NCI-H748 (cell line): ENCODE measurements around the gene NRG2.

Experiments
- DNase-seq: peaks from one replicate; lab custom pipeline; 2025; ENCODE audit not compliant: unreplicated experiment; lab: John Stamatoyannopoulos, UW

NRG2 gene

DNA sequence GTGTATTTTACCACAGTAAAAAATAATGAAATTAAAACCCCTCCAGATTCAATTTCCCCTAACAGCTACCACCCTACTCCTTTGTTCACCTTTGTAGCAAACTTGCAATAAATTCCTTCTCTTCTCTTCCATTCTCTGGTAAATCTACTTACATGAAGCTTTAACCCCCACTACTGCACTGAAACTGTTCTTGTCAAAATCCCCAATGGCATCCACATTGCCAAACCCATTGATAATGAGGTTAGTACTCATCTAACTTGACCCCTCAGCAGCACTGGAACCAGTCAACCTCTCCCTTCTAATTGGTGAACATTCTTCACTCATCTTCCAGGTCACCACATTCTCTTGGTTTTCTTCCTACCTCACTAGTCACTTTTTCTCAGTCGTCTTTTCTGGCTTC is 29.6 kb downstream of the NRG2 start:
- DNase-seq = no peak

DNA sequence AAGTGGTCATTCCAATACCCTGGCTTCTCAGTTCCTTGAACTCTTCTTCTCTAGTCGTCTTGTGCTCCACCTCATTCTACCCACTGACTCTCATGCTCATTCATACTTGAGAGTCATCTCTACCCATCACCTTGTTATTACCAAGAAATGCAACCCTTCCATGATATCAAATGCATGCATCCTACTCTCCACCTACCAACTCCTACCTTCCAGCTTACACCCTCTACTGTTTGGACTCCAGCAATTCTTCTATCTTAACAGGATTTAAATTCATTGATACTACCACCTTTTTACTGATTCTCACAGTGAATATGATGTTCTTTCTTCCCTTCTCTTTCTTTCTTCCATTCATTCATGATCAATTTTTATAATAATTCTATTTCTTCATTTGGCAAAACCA is 30.7 kb downstream of the NRG2 start:
- no peak for DNase-seq

- DNase-seq = no peak
Measured at GRCh38 chr5:140011297-140011802, 31.7 kb downstream of the NRG2 start.

GRCh38 chr5:140010798-140011197 is 32.3 kb downstream of the NRG2 start:
- no peak for DNase-seq

DNA sequence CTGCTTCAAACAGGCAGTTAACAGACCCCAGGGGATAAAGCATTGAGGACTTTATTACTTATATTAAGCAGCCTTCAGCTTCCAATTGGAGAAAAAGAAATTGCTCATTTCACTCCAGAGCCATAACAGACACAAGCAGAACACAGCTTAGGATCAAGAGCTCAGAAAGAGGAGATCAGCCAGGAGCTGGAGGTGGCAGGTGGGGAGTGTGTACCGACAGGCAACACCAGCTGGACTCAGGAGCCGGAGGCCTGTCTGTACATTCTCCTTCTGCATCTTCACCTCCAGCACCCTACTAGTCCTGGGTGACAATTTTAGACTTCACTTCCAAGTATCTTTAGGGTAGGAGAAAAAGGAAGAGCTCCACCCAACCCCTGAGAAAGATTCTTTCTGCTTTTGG is 35.8 kb downstream of the NRG2 start:
- no peak for DNase-seq

DNA sequence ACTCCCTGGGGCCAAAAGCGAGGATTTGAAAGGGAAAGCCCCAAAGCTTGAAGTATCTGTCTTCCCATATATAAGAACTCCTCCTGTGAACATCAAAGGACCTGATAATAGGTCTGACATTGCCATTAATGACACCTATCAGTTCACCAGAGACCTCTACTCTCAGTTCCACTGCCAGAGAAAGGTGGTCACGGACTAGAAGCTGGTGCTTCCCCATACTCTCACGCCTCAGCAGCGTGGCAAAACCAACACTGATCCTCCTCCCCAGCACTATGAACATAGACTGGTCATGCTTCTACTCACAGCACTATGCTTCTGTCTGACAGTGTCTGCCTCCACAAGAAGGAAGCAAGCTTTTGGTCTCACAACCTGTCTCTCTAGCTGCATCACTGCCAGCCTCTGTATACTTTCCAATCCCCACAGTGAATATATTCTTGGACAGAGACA is 37.9 kb downstream of the NRG2 start:
- no peak for DNase-seq

DNA sequence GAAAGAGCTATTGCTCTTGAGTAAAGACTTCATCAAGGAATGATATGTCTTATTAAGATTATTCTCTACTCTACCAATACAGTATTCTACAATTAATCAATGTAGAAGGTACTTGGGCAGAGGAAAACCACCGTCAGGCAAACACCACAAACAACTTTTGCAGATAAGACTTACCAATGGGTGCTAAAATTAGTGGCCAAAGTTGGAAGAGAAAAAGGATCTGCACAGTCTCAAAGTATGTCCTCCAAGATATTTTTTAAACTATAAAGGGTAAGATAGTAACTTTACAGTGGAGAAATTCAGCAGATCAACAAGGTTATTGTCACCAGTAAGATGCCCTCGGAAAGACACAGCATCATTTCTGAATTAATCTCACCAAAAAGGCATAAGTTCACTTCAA is 38.9 kb downstream of the NRG2 start:
- no peak for DNase-seq

- no peak for DNase-seq
Measured at GRCh38 chr5:140003519-140003918, 39.6 kb downstream of the NRG2 start.

DNA sequence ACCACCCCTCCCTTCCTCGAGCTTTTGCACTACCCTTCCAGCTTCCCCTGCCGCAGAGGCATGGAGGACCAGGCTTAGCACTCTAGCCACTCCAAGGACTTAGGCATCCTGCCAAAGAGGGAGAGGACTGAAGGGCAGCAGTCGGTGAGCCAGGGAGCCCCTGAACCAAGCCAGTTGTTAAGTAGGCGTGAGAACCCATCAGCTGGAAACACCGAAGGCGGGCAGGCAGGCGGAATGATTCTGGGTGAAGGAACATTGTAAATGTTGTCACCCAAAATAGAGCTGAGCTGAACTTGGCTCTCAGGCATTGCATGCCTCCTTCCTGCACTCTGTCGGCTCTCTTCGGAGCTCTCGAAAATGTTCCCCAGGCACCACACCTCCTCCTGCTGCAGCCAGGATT is 42.8 kb downstream of the NRG2 start:
- no peak for DNase-seq

GRCh38 chr5:139998837-139999236 is 44.3 kb downstream of the NRG2 start:
- DNase-seq = no peak

- DNase-seq = no peak
Measured at GRCh38 chr5:139997276-139997675, 45.8 kb downstream of the NRG2 start.

DNA sequence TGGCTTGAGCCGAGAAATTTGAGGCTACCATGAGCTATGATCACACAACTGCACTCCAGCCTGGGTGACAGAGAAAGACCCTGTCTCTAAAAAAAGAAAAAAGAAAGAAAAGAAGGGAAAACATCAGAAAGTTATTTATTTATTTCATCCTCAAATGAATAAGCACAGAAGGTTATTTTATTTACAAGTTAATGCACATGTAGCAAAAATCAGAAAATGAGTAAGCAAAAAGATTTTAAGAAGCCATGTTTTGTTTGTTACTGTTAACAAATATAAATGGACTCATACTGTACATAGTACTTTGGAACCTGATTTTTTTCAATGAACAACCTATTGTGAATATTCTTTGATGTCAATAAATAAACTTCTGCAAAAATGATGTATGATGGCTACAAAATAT is 47.2 kb downstream of the NRG2 start:
- no peak for DNase-seq

DNA sequence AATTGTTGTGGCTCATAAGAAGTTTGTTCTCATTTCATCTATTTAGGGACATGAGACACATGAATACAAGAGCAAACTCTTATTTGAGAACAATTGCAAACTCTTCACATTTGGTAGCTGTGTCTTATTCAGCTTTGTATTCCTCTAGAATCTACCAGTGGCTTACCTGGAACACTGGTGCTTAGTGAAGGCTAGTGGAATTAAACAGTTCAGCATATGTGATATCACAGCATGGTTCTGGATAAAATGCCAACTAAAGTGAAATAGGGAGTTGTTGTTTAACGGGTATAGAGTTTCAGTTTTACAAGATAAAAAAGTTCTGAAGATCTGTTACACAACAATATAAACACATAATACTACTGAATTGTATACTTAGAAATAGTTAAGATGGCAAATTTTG is 48.9 kb downstream of the NRG2 start:
- DNase-seq = no peak

GRCh38 chr5:139985733-139986132 is 57.4 kb downstream of the NRG2 start:
- DNase-seq = no peak

DNA sequence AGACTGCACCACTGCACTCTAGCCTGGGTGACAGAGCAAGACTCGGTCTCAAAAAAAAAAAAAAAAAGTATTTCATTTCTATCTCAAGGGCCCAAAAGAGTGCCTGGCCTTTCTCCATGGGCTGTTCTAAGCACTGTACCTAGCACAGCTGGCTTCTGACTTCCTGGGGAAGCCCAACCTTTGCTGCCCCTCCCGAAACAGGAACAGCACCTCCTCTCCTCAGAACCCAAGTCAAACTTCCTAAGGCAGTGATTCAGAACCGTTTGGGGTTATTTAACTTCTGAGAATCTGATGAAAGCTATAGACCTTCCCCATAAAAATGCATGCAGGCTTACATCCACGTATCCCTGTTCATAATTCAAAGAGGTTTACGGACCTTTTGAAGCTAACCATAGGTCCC is 57.8 kb downstream of the NRG2 start:
- DNase-seq = no peak

DNA sequence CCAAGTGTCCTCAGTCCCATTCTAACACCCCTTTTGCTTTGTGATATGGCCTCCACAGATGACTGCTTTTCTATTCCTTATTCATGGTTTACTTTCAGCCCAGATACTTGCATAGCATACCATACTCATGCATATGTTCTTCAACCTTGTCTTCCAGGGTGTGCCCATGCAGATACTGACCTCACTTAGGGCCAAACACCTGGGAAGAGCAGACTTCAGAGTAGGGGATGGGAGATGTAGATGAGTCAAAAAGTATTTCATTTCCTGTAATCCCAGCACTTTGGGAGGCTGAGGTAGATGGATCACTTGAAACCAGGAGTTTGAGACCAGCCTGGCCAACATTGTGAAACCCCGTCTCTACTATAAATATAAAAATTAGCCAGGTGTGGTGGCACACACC is 58.3 kb downstream of the NRG2 start:
- no peak for DNase-seq

DNA sequence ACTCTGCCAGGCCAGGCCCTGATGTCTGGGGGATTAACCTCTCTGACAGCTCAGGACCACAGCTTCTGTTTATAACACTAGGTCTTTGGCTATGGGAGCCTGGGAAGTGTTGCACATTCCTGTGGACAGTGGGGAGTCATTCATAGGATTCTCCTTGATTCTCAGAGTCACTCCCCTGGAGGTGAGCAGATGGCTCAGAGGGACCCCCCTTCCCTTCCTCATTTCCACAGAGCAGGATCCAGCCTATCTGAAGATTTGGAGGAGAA is 60.2 kb downstream of the NRG2 start:
- DNase-seq = no peak

- DNase-seq = no peak
Measured at GRCh38 chr5:139982157-139982974, 60.7 kb downstream of the NRG2 start.

- no peak for DNase-seq
Measured at GRCh38 chr5:139980765-139981164, 62.3 kb downstream of the NRG2 start.

GRCh38 chr5:139979943-139980342 is 63.2 kb downstream of the NRG2 start:
- DNase-seq = no peak

DNA sequence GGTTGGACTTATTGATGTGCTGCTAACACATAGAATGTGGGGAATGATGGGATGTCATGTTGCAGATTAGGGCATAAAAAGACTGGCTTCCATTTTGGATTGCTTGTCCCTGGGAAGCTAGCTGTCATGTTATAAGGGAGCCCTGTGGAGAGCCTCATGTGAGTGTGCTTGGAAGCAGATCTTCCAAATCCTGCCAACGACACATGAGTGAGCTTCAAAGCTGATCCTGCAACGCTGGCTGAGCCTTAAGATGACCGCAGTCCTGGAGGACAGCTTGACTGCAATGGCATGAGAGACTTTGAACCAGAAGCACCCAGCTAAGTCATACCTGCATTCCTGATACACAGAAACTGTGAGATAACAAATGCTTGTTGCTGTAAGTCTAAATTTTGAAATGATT is 63.6 kb downstream of the NRG2 start:
- no peak for DNase-seq

- DNase-seq = no peak
Measured at GRCh38 chr5:139976703-139977102, 66.4 kb downstream of the NRG2 start.

- DNase-seq = no peak
Measured at GRCh38 chr5:139975942-139976341, 67.2 kb downstream of the NRG2 start.
